Panc1 (cell line): ENCODE measurements around the gene TNFRSF21. TPM values are rescaled to one million over a fixed set of nuclear protein-coding genes. Genes with fewer than 3 reads are reported as not detected.

Source experiments
- ATAC-seq: fragments of 200-7000 bp; cut with Tn5 transposase; 2 replicates; pipeline ENCODE4 v1.9.1; 2020; ENCODE audit warnings: mild to moderate bottlenecking, moderate library complexity
- BruUV-seq: library from RNA; stranded (reverse); fragments of 400-500 nt; replicated peaks from 2 replicates; lab custom pipeline; 2021; lab: Mats Ljungman, UMichigan
- CTCF ChIA-PET: fragments of 300-600 bp; sonication (Branson Sonifier 250); formaldehyde crosslinking; loops from one replicate; lab custom pipeline; 2022; ENCODE audit warnings: antibody characterized with exemption; lab: Charles Lee
- POLR2A ChIA-PET: fragments of 300-600 bp; sonication (Branson Sonifier 250); formaldehyde crosslinking; loops from one replicate; lab custom pipeline; 2022; ENCODE audit warnings: antibody characterized with exemption; lab: Charles Lee
- DNase-seq: peaks from one replicate; pipeline ENCODE4 v3.0.0-alpha.2; 2010; ENCODE audit warnings: low read depth, low spot score
- H3K27ac ChIP-seq: 2 replicates; pipeline ENCODE4 v1.5.1; 2011; ENCODE audit warnings: mild to moderate bottlenecking, low read length, inconsistent platforms
- H3K27me3 ChIP-seq: fragments of 200-500 bp; sonication (Bioruptor generic); 2 replicates; pipeline ENCODE4 v1.6.0; 2014; ENCODE audit warnings: low read length, inconsistent platforms; ENCODE audit not compliant: control insufficient read depth, insufficient read depth
- H3K36me3 ChIP-seq: fragments of 200-500 bp; sonication (Bioruptor generic); 2 replicates; pipeline ENCODE4 v1.5.1; 2014; ENCODE audit warnings: inconsistent platforms, mild to moderate bottlenecking, low read length, moderate library complexity; ENCODE audit not compliant: control insufficient read depth, insufficient read depth
- H3K4me1 ChIP-seq: 2 replicates; pipeline ENCODE4 v1.5.1; 2011; ENCODE audit warnings: inconsistent platforms, mild to moderate bottlenecking, low read length, moderate library complexity; ENCODE audit not compliant: control insufficient read depth, insufficient read depth
- H3K4me3 ChIP-seq, 2 experiments: 2 replicates each; pipeline ENCODE4 v1.5.1; 2011 to 2012; ENCODE audit warnings: low read depth in 2 of 2, low read length in 2 of 2, mild to moderate bottlenecking in 2 of 2, inconsistent platforms in 1 of 2, moderate library complexity in 1 of 2
- H3K9me3 ChIP-seq: fragments of 200-500 bp; sonication (Bioruptor generic); 2 replicates; pipeline ENCODE4 v1.5.1; 2014; ENCODE audit warnings: low read depth, mild to moderate bottlenecking, inconsistent platforms, low read length, moderate library complexity; ENCODE audit not compliant: control insufficient read depth, insufficient read depth
- POLR2AphosphoS5 ChIP-seq: IDR thresholded peaks from 2 replicates; pipeline ENCODE4 v1.6.1; 2012; ENCODE audit warnings: mild to moderate bottlenecking, low read depth, low read length, moderate library complexity
- SIN3A ChIP-seq: IDR thresholded peaks from 2 replicates; pipeline ENCODE4 v1.6.1; 2012; ENCODE audit warnings: low read depth, mild to moderate bottlenecking, low read length, moderate library complexity, borderline replicate concordance; ENCODE audit not compliant: insufficient read depth
- TCF7L2 ChIP-seq: IDR thresholded peaks from 2 replicates; pipeline ENCODE4 v1.6.1; 2011; ENCODE audit warnings: mild to moderate bottlenecking, low read depth, low read length, inconsistent platforms
- in situ Hi-C: cut with HindIII; loops from 2 replicates; pipeline ENCODE4 v1.10.0; 2016; ENCODE audit warnings: low sequenced_read_pairs, low pct_unique_long_range_greater_than_20kb
- intact Hi-C: fragments of 100-400 bp; cut with micrococcal nuclease; formaldehyde crosslinking; loops from one replicate; pipeline ENCODE4 v1.10.0; 2022; ENCODE audit not compliant: unreplicated experiment
- total RNA-seq: library from RNA; stranded (reverse); gene quantifications from one replicate; pipeline ENCODE4 v1.2.1, GENCODE V29; 2021; ENCODE audit not compliant: unreplicated experiment
- TF ChIP-seq, protein P1 (sequence below), 2 experiments: IDR thresholded peaks; 2 replicates each; pipeline ENCODE4 v1.6.1; 2011 to 2012; ENCODE audit warnings: low read depth in 2 of 2, control low read depth in 1 of 2, low read length in 1 of 2, mild to moderate bottlenecking in 1 of 2, moderate library complexity in 1 of 2; ENCODE audit not compliant: insufficient read depth in 1 of 2
- TF ChIP-seq, protein P2 (sequence below): fragments of 450-650 bp; IDR thresholded peaks from 2 replicates; pipeline ENCODE4 v1.5.1; 2017; ENCODE audit warnings: mild to moderate bottlenecking

Gene TNFRSF21
- total RNA-seq, 1 experiment from 2014 or later = 76.0 TPM

DNA sequence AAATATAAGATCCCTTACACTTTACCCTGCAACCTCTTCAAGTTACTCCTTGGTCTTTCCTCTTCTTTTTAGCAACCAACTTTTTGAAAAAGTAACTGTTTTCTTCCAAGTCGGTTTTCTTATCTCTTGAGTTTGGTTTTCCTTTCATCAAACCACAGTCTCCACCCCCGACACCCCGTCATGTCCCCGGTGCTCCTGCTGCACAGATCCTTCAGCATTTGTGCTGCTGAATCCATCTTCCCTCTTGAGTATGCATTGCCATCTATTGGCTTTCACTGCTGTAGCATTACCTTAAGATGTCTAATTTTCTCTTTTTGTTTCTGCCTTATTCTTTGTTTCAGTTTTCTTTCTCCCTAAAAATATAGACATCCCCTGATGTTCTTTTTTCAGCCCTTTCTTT is 11.9 kb upstream of the TNFRSF21 start:
- H3K27me3 ChIP-seq = no peaks in the 10 kb centered on the region
- ATAC-seq = no peak
- no peak overlapping the region for H3K4me3 ChIP-seq
- H3K9me3 ChIP-seq = no peaks in the 10 kb centered on the region
- H3K36me3 ChIP-seq = no peaks in the 10 kb centered on the region
- intact Hi-C loops (no loop called here), in situ Hi-C loops (no loop called here)
- no peak for DNase-seq
- no peaks in the 10 kb centered on the region for H3K4me1 ChIP-seq
- no peak overlapping the region for H3K27ac ChIP-seq
- POLR2A ChIA-PET = no interaction called here
- no peak for TF ChIP-seq TCF7L2
- TF ChIP-seq, protein P1, sequence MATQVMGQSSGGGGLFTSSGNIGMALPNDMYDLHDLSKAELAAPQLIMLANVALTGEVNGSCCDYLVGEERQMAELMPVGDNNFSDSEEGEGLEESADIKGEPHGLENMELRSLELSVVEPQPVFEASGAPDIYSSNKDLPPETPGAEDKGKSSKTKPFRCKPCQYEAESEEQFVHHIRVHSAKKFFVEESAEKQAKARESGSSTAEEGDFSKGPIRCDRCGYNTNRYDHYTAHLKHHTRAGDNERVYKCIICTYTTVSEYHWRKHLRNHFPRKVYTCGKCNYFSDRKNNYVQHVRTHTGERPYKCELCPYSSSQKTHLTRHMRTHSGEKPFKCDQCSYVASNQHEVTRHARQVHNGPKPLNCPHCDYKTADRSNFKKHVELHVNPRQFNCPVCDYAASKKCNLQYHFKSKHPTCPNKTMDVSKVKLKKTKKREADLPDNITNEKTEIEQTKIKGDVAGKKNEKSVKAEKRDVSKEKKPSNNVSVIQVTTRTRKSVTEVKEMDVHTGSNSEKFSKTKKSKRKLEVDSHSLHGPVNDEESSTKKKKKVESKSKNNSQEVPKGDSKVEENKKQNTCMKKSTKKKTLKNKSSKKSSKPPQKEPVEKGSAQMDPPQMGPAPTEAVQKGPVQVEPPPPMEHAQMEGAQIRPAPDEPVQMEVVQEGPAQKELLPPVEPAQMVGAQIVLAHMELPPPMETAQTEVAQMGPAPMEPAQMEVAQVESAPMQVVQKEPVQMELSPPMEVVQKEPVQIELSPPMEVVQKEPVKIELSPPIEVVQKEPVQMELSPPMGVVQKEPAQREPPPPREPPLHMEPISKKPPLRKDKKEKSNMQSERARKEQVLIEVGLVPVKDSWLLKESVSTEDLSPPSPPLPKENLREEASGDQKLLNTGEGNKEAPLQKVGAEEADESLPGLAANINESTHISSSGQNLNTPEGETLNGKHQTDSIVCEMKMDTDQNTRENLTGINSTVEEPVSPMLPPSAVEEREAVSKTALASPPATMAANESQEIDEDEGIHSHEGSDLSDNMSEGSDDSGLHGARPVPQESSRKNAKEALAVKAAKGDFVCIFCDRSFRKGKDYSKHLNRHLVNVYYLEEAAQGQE (IDR thresholded peaks at IDR 0.05; ENCODE audit: insufficient read depth in 1 of 2, low read depth in 2 of 2, low read length in 1 of 2) = no peak
- no peak for TF ChIP-seq SIN3A
- TF ChIP-seq, protein P2, sequence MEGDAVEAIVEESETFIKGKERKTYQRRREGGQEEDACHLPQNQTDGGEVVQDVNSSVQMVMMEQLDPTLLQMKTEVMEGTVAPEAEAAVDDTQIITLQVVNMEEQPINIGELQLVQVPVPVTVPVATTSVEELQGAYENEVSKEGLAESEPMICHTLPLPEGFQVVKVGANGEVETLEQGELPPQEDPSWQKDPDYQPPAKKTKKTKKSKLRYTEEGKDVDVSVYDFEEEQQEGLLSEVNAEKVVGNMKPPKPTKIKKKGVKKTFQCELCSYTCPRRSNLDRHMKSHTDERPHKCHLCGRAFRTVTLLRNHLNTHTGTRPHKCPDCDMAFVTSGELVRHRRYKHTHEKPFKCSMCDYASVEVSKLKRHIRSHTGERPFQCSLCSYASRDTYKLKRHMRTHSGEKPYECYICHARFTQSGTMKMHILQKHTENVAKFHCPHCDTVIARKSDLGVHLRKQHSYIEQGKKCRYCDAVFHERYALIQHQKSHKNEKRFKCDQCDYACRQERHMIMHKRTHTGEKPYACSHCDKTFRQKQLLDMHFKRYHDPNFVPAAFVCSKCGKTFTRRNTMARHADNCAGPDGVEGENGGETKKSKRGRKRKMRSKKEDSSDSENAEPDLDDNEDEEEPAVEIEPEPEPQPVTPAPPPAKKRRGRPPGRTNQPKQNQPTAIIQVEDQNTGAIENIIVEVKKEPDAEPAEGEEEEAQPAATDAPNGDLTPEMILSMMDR = no peak
- no peak for TF ChIP-seq POLR2AphosphoS5
- CTCF ChIA-PET = interaction anchor here (0.6 kb wide), 1 partner anchor 78 kb away, joined by 6 read pairs; no protein-coding TSS in a partner anchor
- no TSS peak for BruUV-seq

GRCh38 chr6:47319867-47320266 is 10.2 kb upstream of the TNFRSF21 start:
- H3K9me3 ChIP-seq = no peaks in the 10 kb centered on the region
- POLR2A ChIA-PET = no interaction called here
- CTCF ChIA-PET = no interaction called here
- ATAC-seq = no peak
- H3K27me3 ChIP-seq = no peaks in the 10 kb centered on the region
- H3K27ac ChIP-seq = no peak overlapping the region
- H3K4me1 ChIP-seq = no peaks in the 10 kb centered on the region
- TF ChIP-seq, protein P1 (IDR thresholded peaks at IDR 0.05; ENCODE audit: insufficient read depth in 1 of 2, low read depth in 2 of 2, low read length in 1 of 2) = no peak
- TF ChIP-seq SIN3A (no peak), POLR2AphosphoS5 (no peak), TCF7L2 (no peak)
- TF ChIP-seq, protein P2 = no peak
- no peaks in the 10 kb centered on the region for H3K36me3 ChIP-seq
- DNase-seq = no peak
- no peak overlapping the region for H3K4me3 ChIP-seq
- no TSS peak for BruUV-seq
- in situ Hi-C loops (no loop called here), intact Hi-C loops (no loop called here)
